CD4-positive, alpha-beta T cell treated with Interleukin-12 subunit alpha and Interleukin-12 subunit beta, for 1 hour (primary cell): ENCODE measurements around the gene SBDS.
"Not testable (repeated sequence)": the region's sequence is repeated elsewhere in the genome, so short reads cannot be mapped to it uniquely, and the experiment has no call there.

Experiments
- DNase-seq: peaks from one replicate; pipeline ENCODE4 v3.0.0-alpha.2; 2020

Gene SBDS

DNA sequence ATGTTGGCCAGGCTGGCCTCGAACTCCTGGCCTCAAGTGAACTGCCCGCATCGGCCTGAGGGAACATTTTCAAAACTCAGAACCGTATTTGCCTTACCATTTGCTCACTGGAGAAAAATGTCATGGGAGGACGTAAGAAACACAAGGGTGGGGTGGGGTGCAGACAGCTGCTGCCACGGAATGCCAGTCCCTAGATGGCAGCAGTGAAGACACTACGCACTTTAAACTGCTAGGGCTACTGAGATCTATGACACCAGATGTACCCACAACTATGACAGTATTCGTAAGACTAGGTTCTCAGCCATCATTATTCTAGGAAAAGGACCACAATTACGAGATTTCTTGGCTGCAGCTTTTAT is 716 bp downstream of the SBDS start:
- DNase-seq = peak; percentile 78

DNA sequence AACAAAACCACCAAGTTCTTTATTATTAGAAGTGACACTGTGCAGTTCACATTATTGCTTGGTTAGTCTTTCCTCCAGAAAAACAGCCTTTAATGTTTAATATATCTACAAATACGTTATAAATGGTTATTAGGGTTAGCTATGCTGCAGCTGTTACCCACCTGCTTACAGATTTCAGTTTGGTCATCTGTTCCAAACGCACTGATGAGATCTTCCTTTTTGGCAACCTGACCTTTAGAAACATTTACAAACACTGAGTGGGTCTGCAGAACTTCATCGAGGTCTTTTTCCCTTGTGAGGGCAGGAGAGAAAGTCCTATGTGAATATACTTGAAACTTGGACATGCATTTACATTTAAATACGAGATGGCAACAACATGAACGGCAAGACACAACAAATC is 1.3 kb downstream of the SBDS start:
- not testable (repeated sequence) for DNase-seq

DNA sequence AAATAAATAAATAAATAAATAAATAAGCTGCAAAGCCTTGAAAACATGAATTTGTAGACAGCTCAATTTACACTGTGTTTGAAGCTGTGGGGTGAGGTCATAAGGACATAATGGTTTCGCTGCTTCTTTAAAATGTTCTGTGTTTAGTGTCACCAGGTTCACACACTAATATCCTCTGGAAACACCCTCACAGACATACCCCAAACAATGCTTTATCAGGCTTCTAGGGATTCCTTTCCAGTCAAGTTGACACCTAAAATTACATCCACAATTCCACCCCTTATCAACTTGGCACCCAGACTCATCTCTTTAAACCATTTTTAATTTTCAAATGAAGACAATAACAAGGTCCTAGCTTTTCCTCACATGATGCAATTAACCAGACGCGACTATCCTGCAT is 5.8 kb downstream of the SBDS start:
- DNase-seq = not testable (repeated sequence)

DNA sequence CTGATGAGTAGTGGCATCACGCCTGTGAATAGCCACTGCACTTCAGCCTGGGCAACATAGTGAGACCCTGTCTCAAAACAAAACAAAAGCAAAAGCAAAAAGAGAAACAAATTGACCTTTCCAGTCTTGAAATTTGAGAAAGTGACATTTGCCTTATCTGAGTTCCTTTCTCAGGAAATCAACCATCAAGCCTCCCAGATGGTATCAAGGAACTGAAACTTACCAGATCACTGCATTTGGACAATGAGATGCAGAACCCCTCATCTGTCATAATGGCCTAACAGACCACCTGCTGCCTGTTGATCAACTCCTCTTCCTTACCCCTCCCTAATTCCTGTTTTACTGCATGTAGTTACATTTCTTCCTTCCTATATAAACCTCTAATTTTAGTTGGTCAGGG is 15.1 kb downstream of the SBDS start:
- DNase-seq = not testable (repeated sequence)

DNA sequence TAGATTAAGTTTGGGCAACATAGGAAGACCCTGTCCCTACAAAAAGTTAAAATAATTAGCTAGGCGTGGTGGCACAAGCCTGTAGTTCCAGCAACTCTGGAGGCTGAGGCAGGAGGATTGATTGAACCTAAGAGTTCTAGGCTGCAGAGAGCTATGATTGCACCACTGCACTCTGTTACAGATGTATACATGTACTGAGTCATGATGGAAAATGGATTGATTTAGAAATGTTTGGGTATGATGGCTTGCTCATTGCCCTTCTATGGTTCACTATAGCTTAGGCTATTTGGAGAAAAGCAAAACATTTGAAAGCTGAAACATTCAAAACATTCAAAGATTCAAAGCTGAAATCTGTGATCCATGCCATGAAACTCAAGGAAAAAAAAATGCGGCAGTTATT is 16.4 kb downstream of the SBDS start:
- DNase-seq = not testable (repeated sequence)

DNA sequence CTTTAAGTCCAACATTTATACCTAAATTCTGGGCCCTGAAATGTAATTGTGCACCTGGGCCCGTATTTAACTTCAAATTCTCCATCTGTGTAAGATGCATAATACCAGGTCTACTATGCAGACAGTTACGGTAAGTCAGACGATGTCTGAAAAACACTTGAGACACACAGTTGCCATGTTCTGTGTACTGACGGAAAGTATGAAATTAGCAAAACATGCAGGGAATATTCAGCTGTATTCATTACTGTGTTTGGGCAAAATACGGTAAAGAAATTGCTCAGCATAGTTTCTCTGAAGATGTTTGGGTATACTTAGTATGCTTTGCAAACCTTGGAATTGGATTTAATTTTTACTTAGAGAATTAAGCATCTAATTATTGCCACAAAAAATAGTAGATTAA is 17.1 kb downstream of the SBDS start:
- DNase-seq = not testable (repeated sequence)

DNA sequence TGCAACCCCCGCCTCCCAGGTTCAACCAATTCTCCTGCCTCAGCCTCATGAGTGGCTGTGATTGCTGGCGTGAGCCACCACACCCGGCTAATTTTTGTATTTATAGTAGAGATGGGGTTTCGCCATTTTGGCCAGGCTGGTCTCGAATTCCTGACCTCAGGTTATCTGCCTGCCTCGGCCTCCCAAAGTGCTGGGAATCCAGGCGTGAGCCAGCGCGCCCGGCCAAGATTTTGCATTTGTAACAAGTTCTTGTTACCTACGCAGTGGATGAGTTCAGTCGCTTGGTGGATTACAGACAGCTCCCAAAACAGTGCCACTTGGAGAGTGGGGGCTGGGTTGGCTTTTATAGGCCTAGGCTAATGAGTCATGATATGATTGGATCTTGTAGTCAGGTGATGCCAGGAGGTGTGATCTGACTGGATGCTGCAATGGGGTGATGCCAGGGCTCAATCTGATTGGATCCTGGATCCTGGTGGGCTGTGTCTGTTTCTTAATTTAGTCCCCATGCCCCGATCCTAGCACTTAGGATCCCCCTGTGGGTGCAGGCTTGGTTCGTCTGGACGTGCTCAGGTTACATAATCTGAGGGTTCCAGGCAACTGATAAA is 20.3 kb downstream of the SBDS start:
- no peak for DNase-seq

DNA sequence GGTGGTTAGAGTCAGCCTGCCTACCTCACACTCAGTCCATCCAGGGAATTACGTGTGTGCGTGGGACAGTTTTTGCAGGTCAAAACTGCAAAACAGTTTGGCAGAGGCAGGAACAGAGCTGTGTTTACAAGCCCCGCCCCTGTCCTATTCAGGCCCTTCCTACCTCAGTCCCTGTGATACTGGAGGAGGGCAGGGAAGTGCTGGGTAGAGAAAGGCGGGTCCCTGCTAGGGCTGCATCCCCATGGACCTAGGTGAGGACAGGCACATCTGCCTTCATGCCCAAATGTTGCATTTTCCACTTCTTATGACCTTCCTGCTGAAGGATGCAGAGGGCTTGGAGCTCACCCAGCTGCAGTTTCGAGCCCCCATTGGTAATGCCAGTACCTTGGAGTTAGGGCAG is 25.1 kb downstream of the SBDS start:
- DNase-seq = no peak

DNA sequence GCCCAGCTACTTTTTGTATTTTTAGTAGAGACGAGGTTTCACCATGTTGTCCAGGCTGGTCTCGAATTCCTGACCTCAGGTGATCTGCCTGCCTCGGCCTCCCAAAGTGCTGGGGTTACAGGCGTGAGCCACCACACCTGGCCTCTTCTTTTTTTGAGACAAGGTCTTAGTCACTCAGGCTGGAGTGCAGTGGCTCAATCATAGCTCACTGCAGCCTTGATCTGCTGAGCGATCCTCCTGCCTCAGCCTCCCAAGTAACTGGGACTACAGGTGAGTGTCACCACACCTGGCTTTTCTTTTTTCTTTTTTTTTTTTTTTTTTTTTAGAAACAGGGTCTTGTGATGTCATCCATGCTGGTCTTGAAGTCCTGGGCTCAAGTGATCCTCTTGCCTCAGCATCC is 26.4 kb downstream of the SBDS start:
- not testable (repeated sequence) for DNase-seq

DNA sequence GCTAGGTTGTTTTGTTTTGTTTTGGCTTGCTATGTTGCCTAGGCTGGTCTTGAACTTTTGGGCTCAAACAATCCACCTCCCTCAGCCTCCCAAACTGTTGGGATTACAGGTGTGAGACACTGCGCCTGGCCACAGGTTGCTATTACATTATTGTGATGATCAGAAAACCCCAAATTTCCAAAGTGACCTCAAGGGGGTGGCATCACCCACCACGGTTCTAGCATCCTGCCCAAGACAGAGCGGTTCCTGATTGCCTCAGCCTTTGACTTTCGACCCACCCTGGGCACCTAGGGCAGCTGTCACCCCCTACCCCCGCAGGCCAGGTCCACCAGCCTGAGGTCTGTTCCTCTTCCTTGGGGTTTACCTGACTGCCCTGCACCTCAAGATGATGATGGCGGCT is 28.4 kb downstream of the SBDS start:
- DNase-seq = no peak

DNA sequence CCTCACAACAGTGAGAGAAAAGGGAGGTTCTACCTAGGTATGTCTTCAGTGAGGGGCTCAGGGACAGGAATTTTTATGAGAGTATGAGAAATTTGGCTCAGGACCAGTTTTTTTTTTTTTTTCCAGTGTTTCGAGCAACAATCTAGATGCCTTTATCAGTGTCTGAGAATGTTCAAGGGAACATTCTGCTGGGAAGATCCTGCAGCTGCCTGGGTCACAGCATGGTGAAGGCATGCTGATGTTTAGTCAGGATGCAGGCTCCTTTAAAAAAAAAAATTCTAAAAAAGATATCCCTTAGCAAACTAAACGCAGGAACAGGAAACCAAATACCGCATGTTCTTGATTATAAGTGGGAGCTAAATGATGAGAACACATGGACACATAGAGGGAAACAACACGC is 31.0 kb downstream of the SBDS start:
- no peak for DNase-seq

DNA sequence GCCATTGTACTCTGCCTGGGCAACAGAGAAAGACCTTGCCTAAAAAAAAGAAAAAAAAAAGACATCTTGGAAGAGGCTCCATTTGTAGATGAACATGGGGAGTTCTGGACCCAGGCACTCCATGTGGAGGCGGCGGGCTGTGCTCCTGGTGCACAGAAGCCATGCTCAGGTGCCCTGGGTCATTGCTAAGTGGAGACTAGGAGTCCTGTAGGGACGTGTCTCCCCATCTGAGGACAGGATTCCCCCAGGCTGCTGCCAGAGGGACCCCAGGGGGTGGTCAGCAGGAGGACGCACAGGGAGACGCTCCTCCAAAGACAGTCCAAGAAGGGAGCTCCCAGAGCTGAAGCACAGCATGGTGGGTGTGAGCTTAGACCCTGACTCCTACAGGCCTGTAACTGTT is 34.3 kb downstream of the SBDS start:
- DNase-seq = no peak

DNA sequence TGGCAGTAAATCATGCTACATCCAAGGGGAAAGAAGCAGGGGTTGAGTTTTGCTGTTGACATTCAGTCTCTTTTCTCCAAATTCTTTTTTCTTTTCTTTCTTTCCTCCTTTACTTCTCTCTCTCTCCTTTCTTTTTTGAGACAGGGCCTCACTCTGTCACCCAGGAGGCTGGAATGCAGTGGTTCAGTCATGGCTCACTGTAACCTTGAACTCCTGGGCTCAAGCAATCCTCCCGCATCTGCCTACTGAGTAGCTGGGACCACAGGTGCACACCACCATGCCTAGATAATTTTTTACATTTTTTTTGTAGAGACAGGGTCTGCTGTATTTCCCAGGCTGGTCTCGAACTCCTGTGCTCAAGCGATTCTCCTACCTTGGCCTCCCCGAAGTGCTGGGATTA is 35.2 kb downstream of the SBDS start:
- DNase-seq = no peak

DNA sequence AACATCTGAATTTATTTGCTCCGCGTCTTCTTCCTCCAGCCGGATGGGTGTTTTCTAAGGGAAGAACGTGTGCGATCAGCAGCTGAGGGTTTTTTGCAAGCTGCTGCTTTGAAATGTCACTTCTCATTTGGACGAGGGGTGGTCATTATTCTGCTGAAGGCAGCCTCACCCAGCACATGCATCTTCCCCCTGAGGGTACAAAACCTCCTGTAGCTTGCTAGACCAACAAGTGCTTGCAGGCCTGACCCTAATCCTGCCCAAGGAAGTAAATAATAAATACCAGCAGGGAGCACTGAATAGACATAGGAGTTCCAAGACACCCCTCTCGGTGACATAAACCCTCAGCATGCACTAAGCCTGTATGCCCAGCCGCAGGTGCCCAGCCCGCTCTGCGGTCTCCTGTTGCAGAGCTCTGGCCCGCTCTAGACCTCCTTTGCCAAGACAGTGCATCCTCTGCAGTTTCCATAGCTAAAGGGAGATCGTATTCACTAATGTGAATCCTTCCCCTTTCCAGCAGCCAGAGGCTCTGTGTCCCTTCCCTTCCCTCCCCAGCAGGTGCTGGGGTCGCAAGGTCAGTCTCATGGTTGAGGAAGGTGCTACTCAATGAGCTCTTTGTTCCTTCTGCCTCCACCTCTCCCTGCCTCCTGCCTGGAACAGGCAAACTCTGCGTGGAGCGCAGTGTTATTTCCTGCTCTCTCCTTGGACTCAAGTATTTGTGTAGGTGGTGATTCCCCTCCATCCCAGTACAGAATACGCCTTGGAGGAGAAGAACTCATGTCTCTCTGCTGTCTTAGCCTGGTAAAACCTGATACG is 36.6 kb downstream of the SBDS start:
- no peak for DNase-seq

DNA sequence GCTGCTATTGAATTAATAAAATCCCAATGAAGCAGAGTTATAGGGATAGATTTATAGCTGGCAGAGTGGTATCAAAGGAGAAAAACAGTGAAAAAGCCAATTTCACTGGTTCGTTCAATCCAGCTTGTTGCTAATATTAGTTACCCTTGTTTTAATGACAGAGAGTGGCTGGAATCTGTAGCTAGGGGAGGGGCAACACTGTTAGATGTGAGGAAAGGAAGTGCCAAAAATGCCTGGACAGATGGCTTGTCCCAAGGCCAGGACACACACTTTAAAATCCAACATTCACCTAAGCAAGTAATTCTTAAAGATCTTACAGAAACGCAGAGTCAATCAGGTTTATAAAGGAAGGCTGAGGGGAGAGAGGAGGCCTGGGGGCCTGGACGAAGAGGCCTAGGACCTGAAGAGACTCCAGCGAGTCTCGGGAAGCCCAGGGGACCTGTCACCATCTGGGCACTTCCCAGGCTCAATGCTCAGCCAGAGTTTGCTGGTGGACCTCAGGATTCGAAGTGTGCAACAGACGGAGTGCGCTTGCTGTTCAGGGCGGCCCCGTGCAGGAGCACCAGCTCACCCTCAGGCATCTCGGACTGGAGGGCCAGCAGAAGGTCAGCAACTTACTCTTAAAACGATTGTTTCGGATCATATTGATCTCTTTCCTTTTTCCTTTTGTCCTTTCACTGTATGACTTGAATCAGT is 37.6 kb downstream of the SBDS start:
- DNase-seq = no peak

DNA sequence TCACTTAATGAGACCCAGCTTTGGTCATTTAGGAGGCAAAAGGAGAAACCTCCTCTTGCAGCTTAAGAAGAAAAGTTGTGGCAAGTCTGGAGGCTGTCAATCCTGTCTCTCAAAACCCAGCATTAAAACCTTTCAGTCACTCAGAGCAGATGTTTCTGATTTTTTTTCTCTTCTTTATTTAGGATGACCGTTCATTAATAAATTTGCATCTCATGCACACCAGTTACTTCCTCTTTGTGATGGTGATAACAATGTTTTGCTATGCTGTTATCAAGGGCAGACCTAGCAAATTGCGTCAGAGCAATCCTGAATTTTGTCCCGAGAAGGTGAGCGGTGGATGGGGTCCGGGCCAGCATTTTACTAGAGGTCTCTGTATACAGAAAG is 42.4 kb downstream of the SBDS start:
- DNase-seq = no peak

DNA sequence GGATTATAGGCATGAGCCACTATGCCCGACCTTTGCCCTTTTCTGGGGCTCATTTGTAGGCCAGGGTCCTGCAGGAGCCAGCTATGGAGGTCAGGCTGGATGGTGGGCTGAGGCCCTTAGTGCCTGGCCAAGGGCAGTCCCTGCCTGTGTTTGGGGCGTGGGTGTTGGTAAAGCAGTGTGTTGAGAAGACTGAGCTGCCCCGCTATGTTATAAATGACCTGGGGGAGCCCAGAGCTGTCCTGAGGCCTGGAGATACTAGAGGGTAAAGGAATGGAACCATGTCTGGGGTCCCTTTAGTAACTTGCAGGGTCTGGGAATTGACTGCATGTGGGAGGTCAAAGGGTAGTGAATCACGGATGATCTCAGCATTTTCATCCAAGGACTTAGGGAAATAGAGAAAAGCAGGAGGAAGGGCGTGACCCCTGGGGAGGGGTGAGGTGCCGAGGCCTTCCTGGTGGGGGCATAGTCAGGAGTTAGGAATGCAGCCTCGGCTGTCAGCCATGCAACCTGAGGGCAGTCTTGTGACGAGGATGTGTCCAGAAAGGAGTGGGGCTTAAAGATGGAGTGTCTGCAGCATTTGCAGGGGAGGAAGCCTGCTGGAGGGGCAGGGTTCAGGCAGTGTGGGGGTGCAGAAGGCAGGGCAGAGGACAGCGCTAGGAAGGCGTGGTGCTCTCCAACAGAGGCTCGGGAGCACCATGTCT is 42.9 kb downstream of the SBDS start:
- DNase-seq = no peak

DNA sequence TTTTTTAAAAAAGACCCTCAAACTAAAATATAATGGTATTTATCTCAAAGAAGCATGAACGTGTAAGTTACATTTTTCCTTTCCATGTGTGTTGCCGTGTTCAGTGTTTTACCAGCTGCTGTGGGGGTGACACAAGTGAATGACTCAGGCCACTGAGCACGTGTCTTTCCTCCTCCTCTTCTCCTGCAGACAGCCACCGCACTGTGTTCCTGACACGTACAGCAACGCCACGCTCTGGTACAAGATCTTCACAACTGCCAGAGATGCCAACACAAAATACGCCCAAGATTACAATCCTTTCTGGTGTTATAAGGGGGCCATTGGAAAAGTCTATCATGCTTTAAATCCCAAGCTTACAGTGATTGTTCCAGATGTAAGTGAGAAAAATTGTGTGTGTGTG is 44.6 kb downstream of the SBDS start:
- DNase-seq = no peak

DNA sequence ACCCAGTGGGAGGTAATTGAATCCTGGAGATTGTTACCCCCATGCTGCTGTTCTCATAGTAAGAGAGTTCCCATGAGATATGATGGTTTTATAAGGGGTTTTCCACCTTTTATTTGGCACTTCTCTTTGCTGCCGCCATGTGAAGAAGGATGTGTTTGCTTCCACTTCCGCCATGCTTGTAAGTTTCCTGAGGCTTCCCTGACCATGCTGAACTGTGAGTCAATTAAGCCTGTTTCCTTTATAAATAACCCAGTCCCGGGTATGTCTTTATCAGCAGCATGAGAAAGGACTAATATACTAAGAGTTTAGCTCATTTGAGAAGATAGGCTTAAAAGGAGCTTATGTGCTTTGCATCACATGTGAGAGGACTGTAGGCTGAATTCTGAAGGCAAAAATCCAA is 45.1 kb downstream of the SBDS start:
- DNase-seq = no peak

DNA sequence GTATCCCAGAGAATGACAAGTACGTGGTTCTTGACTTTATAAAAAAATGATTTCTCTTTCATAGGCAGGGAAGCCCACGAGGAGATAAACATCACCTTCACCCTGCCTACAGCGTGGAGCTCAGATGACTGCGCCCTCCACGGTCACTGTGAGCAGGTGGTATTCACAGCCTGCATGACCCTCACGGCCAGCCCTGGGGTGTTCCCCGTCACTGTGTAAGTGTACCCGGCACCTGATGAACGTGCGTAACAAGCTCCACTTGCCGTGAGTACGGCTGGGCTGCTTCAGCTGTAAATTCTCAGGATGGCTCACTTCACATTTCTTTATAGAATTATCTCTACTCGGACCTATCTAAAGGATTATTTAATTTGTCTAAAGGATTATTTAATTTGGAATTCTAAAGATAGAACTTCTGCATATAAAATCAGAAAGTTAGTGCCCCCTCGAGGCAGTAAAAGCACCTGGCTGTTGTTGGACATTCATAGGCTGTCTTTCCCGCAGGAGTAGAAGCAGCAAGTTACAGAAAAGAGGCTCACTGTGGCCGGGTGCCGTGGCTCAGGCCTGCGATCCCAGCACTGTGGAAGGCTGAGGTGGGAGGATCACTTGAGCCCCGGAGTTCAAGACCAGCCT is 46.8 kb downstream of the SBDS start:
- DNase-seq = no peak

DNA sequence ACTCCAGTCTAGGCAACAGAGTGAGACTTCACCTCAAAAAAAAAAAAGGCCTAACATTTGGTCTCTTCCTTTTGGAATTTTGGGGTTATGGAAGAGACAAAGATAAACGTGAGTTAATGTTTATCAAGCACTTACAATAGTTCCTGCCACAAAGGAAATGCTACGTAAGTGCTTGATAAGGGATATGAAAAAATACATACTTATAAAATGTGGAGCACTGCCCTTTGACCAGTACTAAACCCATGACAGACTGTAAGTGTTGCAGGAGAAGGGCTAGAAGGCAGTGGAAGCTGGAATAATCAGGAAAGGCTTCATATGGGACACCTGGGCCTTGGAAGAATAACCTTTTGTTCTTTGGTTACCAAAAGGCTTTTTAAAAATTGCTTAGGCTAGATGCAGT is 48.8 kb downstream of the SBDS start:
- no peak for DNase-seq

DNA sequence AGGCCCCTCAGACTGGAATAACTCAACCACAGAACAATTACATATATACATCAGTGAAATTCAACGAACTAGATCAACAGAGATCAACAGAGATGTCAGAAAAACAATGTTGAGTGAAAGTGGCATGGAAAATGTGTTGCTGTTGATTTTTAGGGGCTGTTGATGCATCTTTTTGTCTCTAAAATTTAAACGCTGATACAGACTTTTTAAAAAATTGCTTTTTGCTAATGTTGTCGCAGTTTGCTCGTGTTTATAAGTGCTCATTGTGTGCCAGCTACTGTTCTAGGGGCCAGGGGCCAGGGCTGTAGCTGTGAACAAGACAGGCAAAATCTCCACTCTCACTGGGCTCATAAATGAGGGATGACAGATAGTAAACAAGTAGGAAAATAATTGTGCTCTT is 56.1 kb downstream of the SBDS start:
- no peak for DNase-seq

DNA sequence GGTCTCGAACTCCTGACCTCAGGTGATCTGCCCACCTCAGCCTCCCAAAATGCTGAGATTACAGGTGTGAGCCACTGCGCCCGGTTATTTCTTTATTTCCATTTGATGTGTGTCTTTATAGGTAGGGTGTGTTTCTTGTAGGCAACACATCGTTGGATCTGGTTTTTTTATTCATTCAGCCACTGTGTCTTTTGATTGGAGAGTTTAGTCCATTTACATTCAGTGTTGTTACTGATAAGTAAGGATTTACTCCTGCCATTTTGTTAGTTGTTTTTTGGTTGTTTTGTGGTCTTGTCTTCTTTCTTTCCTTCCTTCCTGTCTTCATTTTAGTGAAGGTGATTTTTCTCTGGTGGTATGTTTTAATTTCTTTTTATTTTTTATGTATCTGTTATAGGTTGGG is 57.4 kb downstream of the SBDS start:
- no peak for DNase-seq
